GM23248 (cell line): Measurements from ENCODE around the gene MCF2L. TPM values are rescaled to one million over a fixed set of nuclear protein-coding genes. Genes with fewer than 3 reads are reported as not detected.

Experiments
- DNase-seq: peaks from one replicate; pipeline ENCODE4 v3.0.0-alpha.2; 2015
- H2AFZ ChIP-seq: fragments of 200-600 bp; sonication (generic); 2 replicates; pipeline ENCODE4 v1.6.1; 2016; ENCODE audit warnings: antibody characterized with exemption
- H3F3A ChIP-seq: fragments of 200-600 bp; sonication (generic); 2 replicates; pipeline ENCODE4 v1.6.1; 2016; ENCODE audit warnings: mild to moderate bottlenecking, antibody characterized with exemption, mixed run types; ENCODE audit not compliant: insufficient read depth
- H3K27ac ChIP-seq: fragments of 200-600 bp; sonication (generic); 2 replicates; pipeline ENCODE4 v1.5.1; 2016; ENCODE audit warnings: mild to moderate bottlenecking
- H3K27me3 ChIP-seq: fragments of 200-600 bp; sonication (generic); replicated peaks from 2 replicates; pipeline ENCODE4 v1.6.1; 2016; ENCODE audit warnings: mild to moderate bottlenecking; ENCODE audit not compliant: insufficient read depth
- H3K36me3 ChIP-seq: fragments of 200-600 bp; sonication (generic); 2 replicates; pipeline ENCODE4 v1.6.1; 2016; ENCODE audit warnings: low read depth, mild to moderate bottlenecking
- H3K4me1 ChIP-seq: fragments of 200-600 bp; sonication (generic); 2 replicates; pipeline ENCODE4 v1.6.1; 2016; ENCODE audit warnings: mild to moderate bottlenecking; ENCODE audit not compliant: insufficient read depth
- H3K4me2 ChIP-seq: fragments of 200-600 bp; sonication (generic); one replicate; pipeline ENCODE4 v1.6.1; 2016; ENCODE audit warnings: mild to moderate bottlenecking; ENCODE audit not compliant: unreplicated experiment
- H3K4me3 ChIP-seq: fragments of 200-600 bp; sonication (generic); 2 replicates; pipeline ENCODE4 v1.5.1; 2016; ENCODE audit warnings: mild to moderate bottlenecking
- H3K79me2 ChIP-seq: fragments of 200-600 bp; sonication (generic); 2 replicates; pipeline ENCODE4 v1.6.1; 2016; ENCODE audit warnings: mild to moderate bottlenecking; ENCODE audit not compliant: insufficient read depth
- H3K9ac ChIP-seq: fragments of 200-600 bp; sonication (generic); 2 replicates; pipeline ENCODE4 v1.6.1; 2016; ENCODE audit warnings: mild to moderate bottlenecking
- H3K9me2 ChIP-seq: fragments of 200-600 bp; sonication (generic); 2 replicates; pipeline ENCODE4 v1.6.1; 2016; ENCODE audit warnings: mixed run types, mild to moderate bottlenecking, moderate library complexity; ENCODE audit not compliant: insufficient read depth
- H3K9me3 ChIP-seq: fragments of 200-600 bp; sonication (generic); one replicate; pipeline ENCODE4 v1.6.1; 2017; ENCODE audit warnings: low read depth
- H4K20me1 ChIP-seq: fragments of 200-600 bp; sonication (generic); 2 replicates; pipeline ENCODE4 v1.6.0; 2016; ENCODE audit not compliant: insufficient read depth
- EZH2 ChIP-seq: fragments of 200-600 bp; sonication (generic); IDR thresholded peaks from 2 replicates; pipeline ENCODE4 v1.6.1; 2018; ENCODE audit warnings: antibody characterized with exemption, mild to moderate bottlenecking; ENCODE audit not compliant: insufficient read depth, poor library complexity, severe bottlenecking
- EZH2phosphoT487 ChIP-seq: fragments of 200-600 bp; sonication (generic); IDR thresholded peaks from 2 replicates; pipeline ENCODE4 v1.6.1; 2018; ENCODE audit warnings: antibody characterized with exemption, moderate library complexity, mild to moderate bottlenecking, low read depth; ENCODE audit not compliant: insufficient read depth
- WGBS, 2 experiments: methylation state at CpG; one replicate each; pipeline ENCODE4 v1.1.6; 2015 to 2017; ENCODE audit warnings: low lambda C conversion rate in 2 of 2, low coverage in 1 of 2; ENCODE audit errors: missing lambda C conversion rate in 2 of 2; 5-methylcytosine and 5-hydroxymethylcytosine counted together
- in situ Hi-C: fragments of 300-500 bp; cut with MboI; formaldehyde crosslinking; loops from 2 replicates; pipeline ENCODE4 v1.15.0; 2020
- polyA plus RNA-seq: library from polyadenylated mRNA; unstranded; fragments of >200 nt; fragmentation: Nextera tagmentation; extraction: Ambion mirVana; gene quantifications from 2 replicates; pipeline ENCODE4 v1.2.1, GENCODE V29; 2016
- total RNA-seq: library from RNA; depleted of rRNA; stranded (reverse); fragments of >200 nt; shearing (Covaris generic); gene quantifications from 2 replicates; pipeline ENCODE4 v1.2.3, GENCODE V29; 2014

The MCF2L gene
- total and polyA plus RNA-seq, 2 experiments from 2014 or later = not detected

DNA sequence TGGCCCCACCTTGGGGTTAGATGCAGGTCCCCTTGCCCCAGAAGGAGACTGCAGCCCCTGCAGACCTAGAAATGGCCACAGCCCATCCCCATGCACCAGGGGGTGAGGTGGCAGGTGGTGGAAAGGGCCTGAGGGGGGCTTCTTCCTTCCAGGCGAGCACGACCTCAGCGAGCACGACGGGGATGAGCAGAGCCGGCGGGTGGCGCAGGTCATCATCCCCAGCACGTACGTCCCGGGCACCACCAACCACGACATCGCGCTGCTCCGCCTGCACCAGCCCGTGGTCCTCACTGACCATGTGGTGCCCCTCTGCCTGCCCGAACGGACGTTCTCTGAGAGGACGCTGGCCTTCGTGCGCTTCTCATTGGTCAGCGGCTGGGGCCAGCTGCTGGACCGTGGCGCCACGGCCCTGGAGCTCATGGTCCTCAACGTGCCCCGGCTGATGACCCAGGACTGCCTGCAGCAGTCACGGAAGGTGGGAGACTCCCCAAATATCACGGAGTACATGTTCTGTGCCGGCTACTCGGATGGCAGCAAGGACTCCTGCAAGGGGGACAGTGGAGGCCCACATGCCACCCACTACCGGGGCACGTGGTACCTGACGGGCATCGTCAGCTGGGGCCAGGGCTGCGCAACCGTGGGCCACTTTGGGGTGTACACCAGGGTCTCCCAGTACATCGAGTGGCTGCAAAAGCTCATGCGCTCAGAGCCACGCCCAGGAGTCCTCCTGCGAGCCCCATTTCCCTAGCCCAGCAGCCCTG lies 149.4 kb downstream of the MCF2L start:
- Histone ChIP-seq H3K4me1 (no peaks in the 10 kb centered on the region), H3K9me3 (no peaks in the 10 kb centered on the region), H3K36me3 (no peaks in the 10 kb centered on the region), H3K9me2 (no peaks in the 10 kb centered on the region), H3K4me2 (no peak overlapping the region), H3K79me2 (no peaks in the 10 kb centered on the region), H3K9ac (no peak overlapping the region), H3K4me3 (no peak overlapping the region), H3F3A (no peaks in the 10 kb centered on the region), H4K20me1 (no peaks in the 10 kb centered on the region), H3K27ac (no peak overlapping the region), H2AFZ (no peak overlapping the region), H3K27me3 (no peaks in the 10 kb centered on the region)
- TF ChIP-seq EZH2 (no peak), EZH2phosphoT487 (no peak)
- DNase-seq = no peak
- WGBS, 2 experiments = 85 to 86% methylated on average over 31 to 37 of the region's 42 CpGs
- in situ Hi-C loops = no loop called here

DNA sequence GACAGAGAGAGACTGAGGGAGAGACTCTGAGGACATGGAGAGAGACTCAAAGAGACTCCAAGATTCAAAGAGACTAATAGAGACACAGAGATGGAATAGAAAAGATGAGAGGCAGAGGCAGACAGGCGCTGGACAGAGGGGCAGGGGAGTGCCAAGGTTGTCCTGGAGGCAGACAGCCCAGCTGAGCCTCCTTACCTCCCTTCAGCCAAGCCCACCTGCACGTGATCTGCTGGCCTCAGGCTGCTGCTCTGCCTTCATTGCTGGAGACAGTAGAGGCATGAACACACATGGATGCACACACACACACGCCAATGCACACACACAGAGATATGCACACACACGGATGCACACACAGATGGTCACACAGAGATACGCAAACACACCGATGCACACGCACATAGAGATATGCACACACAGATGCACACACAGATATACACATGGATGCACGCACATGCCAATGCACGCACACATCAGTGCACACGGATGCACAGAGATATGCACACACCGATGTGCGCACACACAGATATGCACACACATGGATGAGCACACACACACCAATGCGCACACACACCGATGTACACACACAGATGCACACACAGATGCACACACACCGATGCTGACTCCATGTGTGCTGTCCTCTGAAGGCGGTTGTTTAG lies 150.3 kb downstream of the MCF2L start:
- Histone ChIP-seq H3K27me3 (no peaks in the 10 kb centered on the region), H3K4me2 (no peak overlapping the region), H3K4me1 (no peaks in the 10 kb centered on the region), H3K9ac (no peak overlapping the region), H3F3A (no peaks in the 10 kb centered on the region), H3K9me3 (no peaks in the 10 kb centered on the region), H3K79me2 (no peaks in the 10 kb centered on the region), H3K27ac (no peak overlapping the region), H4K20me1 (no peaks in the 10 kb centered on the region), H3K36me3 (no peaks in the 10 kb centered on the region), H3K4me3 (no peak overlapping the region), H3K9me2 (no peaks in the 10 kb centered on the region), H2AFZ (no peak overlapping the region)
- in situ Hi-C loops = no loop called here
- 78 to 83% methylated on average over 16 of the region's 16 CpGs for WGBS, 2 experiments
- no peak for DNase-seq
- TF ChIP-seq EZH2 = no peak
- no peak for TF ChIP-seq EZH2phosphoT487

DNA sequence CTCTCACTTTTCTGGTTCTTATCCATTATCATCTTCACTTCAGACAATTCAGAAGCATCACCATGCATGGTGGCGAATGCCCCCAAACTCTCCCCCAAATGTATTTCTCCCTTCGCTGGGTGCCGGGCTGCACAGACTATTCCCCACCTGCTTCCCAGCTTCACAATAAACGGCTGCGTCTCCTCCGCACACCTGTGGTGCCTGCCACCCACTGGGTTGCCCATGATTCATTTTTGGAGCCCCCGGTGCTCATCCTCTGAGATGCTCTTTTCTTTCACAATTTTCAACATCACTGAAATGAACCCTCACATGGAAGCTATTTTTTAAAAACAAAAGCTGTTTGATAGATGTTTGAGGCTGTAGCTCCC lies 150.8 kb downstream of the MCF2L start:
- H3K4me3 ChIP-seq = no peak overlapping the region
- 91 to 94% methylated on average over 7 of the region's 7 CpGs for WGBS, 2 experiments

DNA sequence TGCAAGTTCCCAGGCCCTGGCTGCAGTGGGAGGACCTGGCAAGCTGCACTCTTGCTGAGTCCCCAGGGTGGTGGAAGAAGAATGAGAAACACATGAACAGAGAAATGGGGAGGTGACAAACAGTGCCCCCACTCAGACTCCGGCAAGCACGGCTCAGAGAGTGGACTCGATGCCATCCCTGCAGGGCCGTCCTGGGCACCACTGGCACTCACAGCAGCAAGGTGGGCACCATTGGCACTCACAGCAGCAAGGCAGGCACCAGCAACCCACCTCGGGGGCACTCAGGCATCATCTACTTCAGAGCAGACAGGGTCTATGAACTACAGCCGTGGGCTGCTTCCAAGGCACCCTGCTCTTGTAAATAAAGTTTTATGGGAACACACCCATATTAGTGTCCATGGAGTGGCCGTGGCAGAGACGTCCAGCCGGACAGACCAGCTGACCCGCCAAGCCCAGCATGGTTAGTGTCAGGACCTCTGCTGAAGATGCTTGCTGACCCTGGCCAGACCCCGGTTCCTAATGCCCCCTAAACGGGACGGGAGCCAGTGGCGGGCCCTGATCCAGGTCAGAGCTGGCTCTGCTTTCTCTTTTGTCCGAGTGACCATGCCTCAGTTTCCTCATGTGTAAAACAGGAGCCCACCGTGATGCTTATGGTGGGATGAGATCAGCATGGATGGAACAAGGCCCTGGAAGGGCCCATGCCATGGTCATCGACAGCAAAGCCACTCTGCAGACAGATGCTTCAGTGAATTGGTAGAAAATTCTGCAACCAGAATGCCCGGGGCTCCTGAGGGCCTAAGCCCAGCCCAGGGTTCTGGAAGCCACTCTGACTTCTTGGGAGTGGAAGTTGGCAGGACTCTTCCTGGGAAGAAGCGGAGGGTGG lies 151.5 kb downstream of the MCF2L start:
- Histone ChIP-seq H2AFZ (no peak overlapping the region), H3K9me2 (no peaks in the 10 kb centered on the region), H3K27me3 (no peaks in the 10 kb centered on the region), H3K4me1 (no peaks in the 10 kb centered on the region), H3K9me3 (no peaks in the 10 kb centered on the region), H3K27ac (no peak overlapping the region), H3F3A (no peaks in the 10 kb centered on the region), H3K4me2 (no peak overlapping the region), H3K36me3 (no peaks in the 10 kb centered on the region), H3K4me3 (no peak overlapping the region), H3K9ac (no peak overlapping the region), H4K20me1 (no peaks in the 10 kb centered on the region), H3K79me2 (no peaks in the 10 kb centered on the region)
- TF ChIP-seq EZH2 = no peak
- no peak for TF ChIP-seq EZH2phosphoT487
- no peak for DNase-seq
- 68 to 70% methylated on average over 19 of the region's 19 CpGs for WGBS, 2 experiments
- in situ Hi-C loops = no loop called here

More for the DNA sequence above, 150.8 kb downstream of the MCF2L start:
- Histone ChIP-seq H3K79me2 (no peaks in the 10 kb centered on the region), H3K9me2 (no peaks in the 10 kb centered on the region), H3K9ac (no peak overlapping the region), H3F3A (no peaks in the 10 kb centered on the region), H3K4me2 (no peak overlapping the region), H3K27ac (no peak overlapping the region), H3K9me3 (no peaks in the 10 kb centered on the region), H3K4me1 (no peaks in the 10 kb centered on the region), H3K36me3 (no peaks in the 10 kb centered on the region), H3K27me3 (no peaks in the 10 kb centered on the region), H4K20me1 (no peaks in the 10 kb centered on the region), H2AFZ (no peak overlapping the region)
- DNase-seq = no peak
- TF ChIP-seq EZH2phosphoT487 = no peak
- no peak for TF ChIP-seq EZH2
- in situ Hi-C loops = no loop called here
